Stimulated activated CD4-positive, alpha-beta T cell treated with anti-CD3 and anti-CD28 coated beads, TNF-alpha, amount 100 ng/mL, for 24 hours (primary cell): Measurements from ENCODE around the gene CNOT10.

Experiments used
- DNase-seq, 3 experiments: peaks; one replicate each; pipeline ENCODE4 v3.0.0-alpha.2; 2020; ENCODE audit warnings: low read depth in 3 of 3

Gene CNOT10

DNA sequence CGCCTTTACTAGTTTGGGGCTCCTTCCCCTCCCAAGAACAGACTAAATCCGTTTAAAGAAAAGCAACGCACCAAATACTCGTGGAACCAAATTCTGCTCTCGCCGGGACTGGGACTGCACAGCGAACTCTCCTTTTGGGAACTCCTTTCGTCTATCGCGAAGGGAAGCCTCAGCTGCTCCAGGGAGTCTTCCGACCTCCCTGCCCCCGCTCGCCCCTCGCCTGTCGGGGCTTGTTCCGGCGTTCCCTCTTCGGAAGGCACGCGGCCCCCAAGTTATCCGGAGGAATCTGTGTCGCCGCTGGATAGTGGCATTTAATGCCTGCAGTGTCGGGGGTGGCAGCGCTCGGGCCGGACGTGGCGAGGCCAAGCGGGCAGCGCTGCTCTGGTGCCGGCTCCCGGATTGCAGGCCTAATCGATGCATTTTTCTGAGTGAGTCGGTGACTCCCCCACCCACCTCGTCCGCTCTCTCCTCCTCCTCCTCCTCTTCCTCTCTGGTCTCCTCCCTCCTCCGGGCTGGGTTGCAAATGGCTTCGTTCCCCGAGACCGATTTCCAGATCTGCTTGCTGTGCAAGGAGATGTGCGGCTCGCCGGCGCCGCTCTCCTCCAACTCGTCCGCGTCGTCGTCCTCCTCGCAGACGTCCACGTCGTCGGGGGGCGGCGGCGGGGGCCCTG lies 132.7 kb downstream of the CNOT10 start, which contains the start of gene TRIM71:
TRIM71 (plus strand) TSS at position 440 of the 671 bp plus-strand sequence; CDS start at position 524, 84 bp downstream.
- peak in 1 of 3 experiments; percentile 21 for DNase-seq

DNA sequence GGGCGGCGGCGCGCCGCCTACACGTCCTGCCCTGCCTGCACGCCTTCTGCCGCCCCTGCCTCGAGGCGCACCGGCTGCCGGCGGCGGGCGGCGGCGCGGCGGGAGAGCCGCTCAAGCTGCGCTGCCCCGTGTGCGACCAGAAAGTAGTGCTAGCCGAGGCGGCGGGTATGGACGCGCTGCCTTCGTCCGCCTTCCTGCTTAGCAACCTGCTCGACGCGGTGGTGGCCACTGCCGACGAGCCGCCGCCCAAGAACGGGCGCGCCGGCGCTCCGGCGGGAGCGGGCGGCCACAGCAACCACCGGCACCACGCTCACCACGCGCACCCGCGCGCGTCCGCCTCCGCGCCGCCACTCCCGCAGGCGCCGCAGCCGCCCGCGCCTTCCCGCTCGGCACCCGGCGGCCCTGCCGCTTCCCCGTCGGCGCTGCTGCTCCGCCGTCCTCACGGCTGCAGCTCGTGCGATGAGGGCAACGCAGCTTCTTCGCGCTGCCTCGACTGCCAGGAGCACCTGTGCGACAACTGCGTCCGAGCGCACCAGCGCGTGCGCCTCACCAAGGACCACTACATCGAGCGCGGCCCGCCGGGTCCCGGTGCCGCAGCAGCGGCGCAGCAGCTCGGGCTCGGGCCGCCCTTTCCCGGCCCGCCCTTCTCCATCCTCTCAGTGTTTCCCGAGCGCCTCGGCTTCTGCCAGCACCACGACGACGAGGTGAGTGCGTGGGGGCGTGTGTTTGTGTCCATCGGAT lies 133.4 kb downstream of the CNOT10 start:
- DNase-seq, result no peak

DNA sequence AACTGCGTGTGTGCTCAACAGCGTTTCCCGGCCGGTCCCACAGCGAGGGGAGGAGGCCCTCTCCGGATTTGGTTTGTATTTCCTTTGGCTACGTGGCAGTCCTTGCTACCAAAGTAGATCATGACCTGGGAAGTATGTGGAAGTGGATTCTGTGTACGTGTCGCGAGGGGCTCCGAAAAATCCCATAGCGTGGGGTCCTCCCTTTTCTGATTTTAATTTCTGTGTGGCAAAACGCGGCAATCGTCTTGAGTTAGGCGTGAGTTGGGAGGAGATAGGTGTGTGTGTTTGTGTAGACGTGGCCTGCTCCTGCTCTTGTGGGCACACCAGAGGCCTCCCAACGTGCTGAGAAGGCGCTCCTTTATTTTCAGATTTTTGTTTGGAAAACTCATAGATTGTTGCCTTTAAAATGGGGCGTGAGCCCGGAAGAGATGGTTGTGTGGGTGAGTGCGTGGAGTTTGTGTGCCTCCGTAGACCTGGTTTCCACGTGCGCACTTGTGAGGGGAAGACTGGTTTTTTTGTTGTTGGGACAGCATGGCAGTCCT lies 134.1 kb downstream of the CNOT10 start:
- DNase-seq, result no peak

DNA sequence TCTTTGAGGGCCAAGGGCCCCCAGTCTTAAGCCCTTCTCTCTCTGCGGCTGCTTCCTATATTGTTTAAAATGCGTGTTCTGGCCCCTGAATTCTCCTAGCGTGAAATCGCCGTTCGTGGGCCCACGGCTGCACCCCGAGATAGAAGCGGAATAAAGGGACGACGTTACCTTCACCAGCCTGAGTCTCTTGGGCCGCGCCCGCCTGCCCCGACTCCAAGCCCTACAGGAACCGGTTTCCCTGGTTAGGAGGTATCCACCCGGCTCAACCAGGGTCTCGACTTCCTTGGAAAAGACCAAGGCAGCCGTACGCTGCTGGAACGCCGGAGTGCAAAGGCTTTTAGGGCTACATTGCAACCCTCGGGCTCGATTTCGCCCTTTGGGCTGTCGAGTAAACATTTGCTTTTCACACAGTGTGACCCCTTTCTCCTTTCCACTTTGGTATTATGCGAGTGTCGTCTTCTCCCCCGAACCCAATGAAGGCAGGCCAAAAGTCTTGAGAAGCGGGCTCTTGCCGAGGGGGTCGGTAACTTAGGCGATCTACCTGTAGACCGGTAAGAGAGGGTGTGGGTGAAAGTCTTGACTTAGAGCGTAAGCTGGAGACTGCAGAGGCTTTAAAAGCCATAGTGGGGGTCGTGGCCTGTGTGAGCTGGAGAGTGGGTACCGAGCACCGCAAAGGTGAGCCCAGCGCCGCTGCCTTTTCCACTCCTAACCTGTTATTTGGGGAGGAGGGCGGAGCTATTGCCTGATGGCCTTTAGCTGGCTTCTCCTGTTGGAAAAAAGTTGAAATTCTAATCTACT lies 134.8 kb downstream of the CNOT10 start:
- no peak for DNase-seq

DNA sequence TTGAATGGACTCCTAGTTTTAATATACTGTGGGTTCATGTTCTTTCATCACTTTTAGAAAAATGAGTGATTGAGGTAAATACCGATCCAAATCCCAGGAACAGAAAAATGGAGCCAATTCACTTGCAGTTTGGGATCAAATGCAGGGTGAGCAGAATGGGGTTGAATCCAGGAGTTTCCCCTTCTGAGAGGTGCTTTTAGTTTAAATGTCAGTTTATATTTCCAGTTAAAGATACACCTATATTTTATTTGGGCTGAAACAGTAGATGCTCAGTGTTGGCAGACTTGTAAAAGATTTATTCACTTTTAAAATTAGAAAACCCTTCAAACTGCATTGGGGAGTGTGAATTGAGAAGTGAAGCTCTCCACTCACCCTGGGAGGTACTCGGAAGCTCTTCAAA lies 135.4 kb downstream of the CNOT10 start:
- no peak for DNase-seq

DNA sequence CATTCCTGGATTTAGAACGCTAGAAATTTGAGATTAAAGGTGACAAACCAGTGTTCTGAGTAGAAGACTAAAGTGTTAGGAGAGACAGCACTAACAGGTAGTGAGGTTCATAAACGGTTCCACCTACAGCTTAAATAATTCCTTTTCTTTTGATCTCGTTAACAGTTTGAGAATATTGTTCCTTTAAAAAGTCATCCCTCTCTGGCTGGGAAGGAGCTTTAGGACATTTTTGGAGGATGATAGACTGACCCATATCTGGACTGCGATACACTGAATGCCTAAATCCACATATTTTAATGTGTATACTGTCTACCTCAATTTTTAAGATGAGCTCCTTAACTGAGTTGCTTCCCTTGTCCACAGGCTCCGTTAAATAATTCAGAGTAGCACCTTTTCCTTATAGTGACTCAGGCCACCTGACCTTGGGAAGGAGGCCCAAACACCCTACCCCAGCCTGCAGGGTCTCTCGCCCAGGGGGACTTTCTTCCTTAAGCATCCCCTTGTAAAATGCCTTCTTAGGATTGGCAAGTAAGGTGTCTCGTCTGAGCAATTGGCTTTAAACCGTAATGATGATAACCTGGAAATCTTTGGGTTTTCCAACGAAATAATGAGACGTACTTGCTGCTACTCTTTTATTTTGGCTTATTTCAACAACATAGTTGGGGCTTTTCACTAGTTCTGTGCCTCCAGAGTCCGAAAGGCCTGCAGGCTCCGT lies 136.1 kb downstream of the CNOT10 start:
- DNase-seq, result no peak

DNA sequence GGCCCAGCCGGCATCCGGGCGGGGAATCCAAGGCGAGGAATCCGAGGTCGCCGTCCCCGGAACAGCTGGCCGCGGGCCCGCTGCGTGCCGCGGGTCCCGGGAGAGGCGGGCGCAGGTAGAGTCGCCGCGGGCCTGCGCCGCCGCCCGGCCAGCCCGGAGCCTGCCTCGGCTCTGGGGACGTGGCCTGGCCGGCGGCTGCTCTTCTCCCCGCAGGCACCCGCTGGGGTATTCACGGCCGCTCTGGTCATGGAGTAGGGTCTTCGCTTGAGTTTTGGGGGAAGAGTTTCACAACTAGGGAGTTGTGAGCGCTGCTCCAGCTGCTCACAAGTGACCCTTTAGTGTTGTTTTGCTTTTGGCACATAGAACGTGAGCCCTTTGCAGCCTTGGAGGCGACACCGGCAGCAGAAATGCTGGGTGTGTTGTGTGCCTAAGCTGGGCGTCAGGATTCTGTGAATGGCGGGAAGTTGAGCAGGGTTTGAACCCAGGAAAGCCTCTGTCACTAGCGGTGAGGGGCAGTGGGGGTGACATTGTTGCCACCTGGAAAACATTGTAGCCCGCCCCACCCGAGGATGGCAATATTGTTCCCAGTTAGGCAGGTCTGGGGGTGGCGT lies 136.8 kb downstream of the CNOT10 start:
- DNase-seq, result no peak

DNA sequence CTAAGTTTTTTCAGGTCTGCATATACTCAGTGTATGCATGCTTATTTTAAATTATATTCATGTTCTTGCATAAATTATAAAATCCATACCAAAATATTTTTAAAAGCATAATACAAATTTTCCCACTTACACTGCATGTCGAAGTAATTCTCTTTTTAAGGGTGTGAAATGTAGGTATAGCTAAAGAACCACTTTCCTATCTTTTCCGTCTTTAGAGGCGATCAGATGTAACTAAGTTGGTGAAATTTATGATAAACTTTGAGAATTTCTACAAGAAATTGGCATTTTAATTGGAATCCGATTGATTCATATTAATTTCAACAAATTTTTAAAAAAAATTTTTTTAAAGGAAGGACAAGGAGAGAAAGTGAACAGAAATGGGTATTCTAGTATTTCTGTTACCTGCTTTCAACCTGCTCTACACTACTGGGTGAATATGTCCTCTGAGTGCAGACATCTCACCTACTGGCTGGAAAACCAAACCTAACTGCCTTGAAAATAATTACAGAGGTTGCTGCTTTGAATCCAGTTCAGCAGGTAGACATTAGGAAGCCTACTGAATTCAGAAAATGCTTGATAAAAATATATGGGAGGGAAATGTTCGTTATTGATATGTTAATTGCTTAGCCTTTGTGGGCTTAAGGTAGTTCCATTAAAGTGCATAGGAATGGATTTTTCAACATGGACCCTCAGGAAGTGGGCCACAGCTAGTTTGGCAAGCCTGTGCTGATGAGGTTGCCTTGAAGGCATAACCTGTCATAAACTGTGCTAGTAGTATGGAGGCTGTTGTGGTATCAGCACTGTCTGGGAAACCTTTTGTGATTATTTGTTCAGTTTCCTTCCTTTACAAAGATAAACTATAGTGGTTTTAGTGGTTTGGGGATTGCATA lies 137.9 kb downstream of the CNOT10 start:
- no peak for DNase-seq
